Erythroblast (primary cell): ENCODE measurements around the gene GAPVD1.

Experiments
- GATA1 ChIP-seq: IDR thresholded peaks from 2 replicates; pipeline ENCODE4 v1.6.1; 2011; ENCODE audit warnings: low read depth, mild to moderate bottlenecking, control low read depth, low read length, moderate library complexity
- POLR2A ChIP-seq: IDR thresholded peaks from 2 replicates; pipeline ENCODE4 v1.6.1; 2011; ENCODE audit warnings: mild to moderate bottlenecking, low read length

DNA sequence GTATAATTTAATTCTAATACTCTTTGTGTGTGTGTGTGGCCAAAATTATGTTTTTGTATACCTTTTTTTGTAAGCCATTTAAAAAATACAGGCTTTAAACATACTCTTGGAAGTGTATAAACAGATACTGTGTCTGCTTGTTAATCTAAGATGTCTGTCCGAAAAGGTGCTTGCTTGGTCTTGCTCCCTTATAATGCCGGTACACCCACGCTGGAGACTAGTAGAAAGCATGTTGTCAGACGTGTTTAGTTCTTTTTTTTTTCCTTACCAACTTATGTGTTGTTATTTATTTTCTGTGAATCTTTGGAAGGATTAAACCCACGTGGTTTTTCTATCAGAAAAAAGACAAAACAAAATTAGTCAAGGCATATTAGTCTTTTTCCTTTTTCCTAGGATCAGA is 9.5 kb downstream of the GAPVD1 start:
- no peak for TF ChIP-seq POLR2A
- TF ChIP-seq GATA1, result no peak
